GM21825 (cell line): ENCODE measurements around the gene KCNMA1.
"Not testable (repeated sequence)": the region's sequence is repeated elsewhere in the genome, so short reads cannot be mapped to it uniquely, and the experiment has no call there.

Experiments used
- ATAC-seq: cut with Tn5 transposase; IDR thresholded peaks from one replicate; pipeline ENCODE4 v1.9.1; 2021; ENCODE audit warnings: mild to moderate bottlenecking, moderate library complexity; ENCODE audit not compliant: unreplicated experiment

Gene KCNMA1

GRCh38 chr10:77637532-77638320, at the start of gene KCNMA1:
Gene KCNMA1, minus strand, starts transcription at chr10:77637808.
- no peak for ATAC-seq

GRCh38 chr10:77686650-77687417, 49.2 kb upstream of the KCNMA1 start:
- no peak for ATAC-seq

GRCh38 chr10:77686096-77686495, 48.5 kb upstream of the KCNMA1 start:
- no peak for ATAC-seq

GRCh38 chr10:77685432-77685831, 47.8 kb upstream of the KCNMA1 start:
- ATAC-seq: no peak

GRCh38 chr10:77683088-77683432, 45.5 kb upstream of the KCNMA1 start:
- ATAC-seq: not testable (repeated sequence)

GRCh38 chr10:77682393-77683087, 44.9 kb upstream of the KCNMA1 start:
- ATAC-seq: no peak

GRCh38 chr10:77681839-77682238, 44.2 kb upstream of the KCNMA1 start:
- ATAC-seq: no peak

GRCh38 chr10:77680811-77681210, 43.2 kb upstream of the KCNMA1 start:
- ATAC-seq: no peak

- ATAC-seq: no peak
Measured at GRCh38 chr10:77680065-77680464, 42.5 kb upstream of the KCNMA1 start.

GRCh38 chr10:77679217-77679616, 41.6 kb upstream of the KCNMA1 start:
- no peak for ATAC-seq

GRCh38 chr10:77678146-77678545, 40.5 kb upstream of the KCNMA1 start:
- no peak for ATAC-seq

GRCh38 chr10:77675347-77675746, 37.7 kb upstream of the KCNMA1 start:
- no peak for ATAC-seq

GRCh38 chr10:77673515-77674140, 36.0 kb upstream of the KCNMA1 start:
- ATAC-seq: no peak

GRCh38 chr10:77673101-77673500, 35.5 kb upstream of the KCNMA1 start:
- no peak for ATAC-seq

GRCh38 chr10:77671594-77672252, 34.1 kb upstream of the KCNMA1 start:
- no peak for ATAC-seq

GRCh38 chr10:77670817-77671443, 33.3 kb upstream of the KCNMA1 start:
- no peak for ATAC-seq

GRCh38 chr10:77669892-77670291, 32.3 kb upstream of the KCNMA1 start:
- ATAC-seq: no peak

GRCh38 chr10:77667426-77668324, 30.1 kb upstream of the KCNMA1 start:
- peak; percentile 73 for ATAC-seq

- ATAC-seq: no peak
Measured at GRCh38 chr10:77666821-77667220, 29.2 kb upstream of the KCNMA1 start.
